ENCODE measurements around the gene DHRS9.

Gene DHRS9

DNA sequence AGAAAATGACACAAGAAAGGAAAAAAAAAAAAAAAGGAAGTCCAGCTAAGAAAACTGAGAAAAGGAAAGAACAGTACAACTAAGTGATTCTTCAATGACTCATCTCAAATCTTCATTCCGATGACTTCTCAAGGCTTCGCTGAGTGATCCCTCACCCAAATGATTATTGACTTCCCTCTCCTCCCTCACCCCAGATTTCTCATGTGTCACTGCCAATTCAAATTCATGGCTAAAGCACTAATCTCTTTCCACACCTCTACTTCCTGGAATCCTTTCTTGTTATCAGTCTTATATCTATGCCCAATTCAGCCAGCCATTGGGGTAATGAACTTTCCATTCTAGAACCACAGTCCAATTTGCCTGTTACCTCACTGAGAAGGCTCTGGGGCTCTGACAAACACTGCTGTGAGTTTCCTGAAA lies 31.0 kb upstream of the DHRS9 start:
- ATAC-seq: no peak
- TF ChIP-seq ESRRG (CRISPR knock-in tag; IDR thresholded peaks at IDR 0.05) (no peak), TOX (CRISPR knock-in tag; IDR thresholded peaks at IDR 0.05; ENCODE audit: borderline replicate concordance) (no peak), TCF4 (CRISPR knock-in tag; IDR thresholded peaks at IDR 0.05; ENCODE audit: borderline replicate concordance) (no peak), ZNF565 (CRISPR knock-in tag; conservative IDR thresholded peaks at IDR 0.05; ENCODE audit: low read depth) (no peak), CSDC2 (CRISPR knock-in tag; IDR thresholded peaks at IDR 0.05) (no peak), ZFP30 (CRISPR knock-in tag; IDR thresholded peaks at IDR 0.05) (no peak), OSR1 (CRISPR knock-in tag; IDR thresholded peaks at IDR 0.05) (no peak), RARB (CRISPR knock-in tag; IDR thresholded peaks at IDR 0.05) (no peak), PPARA (CRISPR knock-in tag; IDR thresholded peaks at IDR 0.05; ENCODE audit: borderline replicate concordance) (no peak), ZC3H10 (CRISPR knock-in tag; IDR thresholded peaks at IDR 0.05) (no peak), ISL1 (CRISPR knock-in tag; IDR thresholded peaks at IDR 0.05) (no peak), ARNTL (CRISPR knock-in tag; IDR thresholded peaks at IDR 0.05; ENCODE audit: borderline replicate concordance, low read depth) (no peak)
- TF ChIP-seq, protein P1, sequence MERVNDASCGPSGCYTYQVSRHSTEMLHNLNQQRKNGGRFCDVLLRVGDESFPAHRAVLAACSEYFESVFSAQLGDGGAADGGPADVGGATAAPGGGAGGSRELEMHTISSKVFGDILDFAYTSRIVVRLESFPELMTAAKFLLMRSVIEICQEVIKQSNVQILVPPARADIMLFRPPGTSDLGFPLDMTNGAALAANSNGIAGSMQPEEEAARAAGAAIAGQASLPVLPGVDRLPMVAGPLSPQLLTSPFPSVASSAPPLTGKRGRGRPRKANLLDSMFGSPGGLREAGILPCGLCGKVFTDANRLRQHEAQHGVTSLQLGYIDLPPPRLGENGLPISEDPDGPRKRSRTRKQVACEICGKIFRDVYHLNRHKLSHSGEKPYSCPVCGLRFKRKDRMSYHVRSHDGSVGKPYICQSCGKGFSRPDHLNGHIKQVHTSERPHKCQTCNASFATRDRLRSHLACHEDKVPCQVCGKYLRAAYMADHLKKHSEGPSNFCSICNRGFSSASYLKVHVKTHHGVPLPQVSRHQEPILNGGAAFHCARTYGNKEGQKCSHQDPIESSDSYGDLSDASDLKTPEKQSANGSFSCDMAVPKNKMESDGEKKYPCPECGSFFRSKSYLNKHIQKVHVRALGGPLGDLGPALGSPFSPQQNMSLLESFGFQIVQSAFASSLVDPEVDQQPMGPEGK (CRISPR knock-in tag; IDR thresholded peaks at IDR 0.05; ENCODE audit: borderline replicate concordance): no peak
- TF ChIP-seq, protein P2, sequence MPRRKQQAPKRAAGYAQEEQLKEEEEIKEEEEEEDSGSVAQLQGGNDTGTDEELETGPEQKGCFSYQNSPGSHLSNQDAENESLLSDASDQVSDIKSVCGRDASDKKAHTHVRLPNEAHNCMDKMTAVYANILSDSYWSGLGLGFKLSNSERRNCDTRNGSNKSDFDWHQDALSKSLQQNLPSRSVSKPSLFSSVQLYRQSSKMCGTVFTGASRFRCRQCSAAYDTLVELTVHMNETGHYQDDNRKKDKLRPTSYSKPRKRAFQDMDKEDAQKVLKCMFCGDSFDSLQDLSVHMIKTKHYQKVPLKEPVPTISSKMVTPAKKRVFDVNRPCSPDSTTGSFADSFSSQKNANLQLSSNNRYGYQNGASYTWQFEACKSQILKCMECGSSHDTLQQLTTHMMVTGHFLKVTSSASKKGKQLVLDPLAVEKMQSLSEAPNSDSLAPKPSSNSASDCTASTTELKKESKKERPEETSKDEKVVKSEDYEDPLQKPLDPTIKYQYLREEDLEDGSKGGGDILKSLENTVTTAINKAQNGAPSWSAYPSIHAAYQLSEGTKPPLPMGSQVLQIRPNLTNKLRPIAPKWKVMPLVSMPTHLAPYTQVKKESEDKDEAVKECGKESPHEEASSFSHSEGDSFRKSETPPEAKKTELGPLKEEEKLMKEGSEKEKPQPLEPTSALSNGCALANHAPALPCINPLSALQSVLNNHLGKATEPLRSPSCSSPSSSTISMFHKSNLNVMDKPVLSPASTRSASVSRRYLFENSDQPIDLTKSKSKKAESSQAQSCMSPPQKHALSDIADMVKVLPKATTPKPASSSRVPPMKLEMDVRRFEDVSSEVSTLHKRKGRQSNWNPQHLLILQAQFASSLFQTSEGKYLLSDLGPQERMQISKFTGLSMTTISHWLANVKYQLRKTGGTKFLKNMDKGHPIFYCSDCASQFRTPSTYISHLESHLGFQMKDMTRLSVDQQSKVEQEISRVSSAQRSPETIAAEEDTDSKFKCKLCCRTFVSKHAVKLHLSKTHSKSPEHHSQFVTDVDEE (CRISPR knock-in tag; IDR thresholded peaks at IDR 0.05): no peak
- TF ChIP-seq, protein P3, sequence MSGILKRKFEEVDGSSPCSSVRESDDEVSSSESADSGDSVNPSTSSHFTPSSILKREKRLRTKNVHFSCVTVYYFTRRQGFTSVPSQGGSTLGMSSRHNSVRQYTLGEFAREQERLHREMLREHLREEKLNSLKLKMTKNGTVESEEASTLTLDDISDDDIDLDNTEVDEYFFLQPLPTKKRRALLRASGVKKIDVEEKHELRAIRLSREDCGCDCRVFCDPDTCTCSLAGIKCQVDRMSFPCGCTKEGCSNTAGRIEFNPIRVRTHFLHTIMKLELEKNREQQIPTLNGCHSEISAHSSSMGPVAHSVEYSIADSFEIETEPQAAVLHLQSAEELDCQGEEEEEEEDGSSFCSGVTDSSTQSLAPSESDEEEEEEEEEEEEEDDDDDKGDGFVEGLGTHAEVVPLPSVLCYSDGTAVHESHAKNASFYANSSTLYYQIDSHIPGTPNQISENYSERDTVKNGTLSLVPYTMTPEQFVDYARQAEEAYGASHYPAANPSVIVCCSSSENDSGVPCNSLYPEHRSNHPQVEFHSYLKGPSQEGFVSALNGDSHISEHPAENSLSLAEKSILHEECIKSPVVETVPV (CRISPR knock-in tag; IDR thresholded peaks at IDR 0.05): no peak

DNA sequence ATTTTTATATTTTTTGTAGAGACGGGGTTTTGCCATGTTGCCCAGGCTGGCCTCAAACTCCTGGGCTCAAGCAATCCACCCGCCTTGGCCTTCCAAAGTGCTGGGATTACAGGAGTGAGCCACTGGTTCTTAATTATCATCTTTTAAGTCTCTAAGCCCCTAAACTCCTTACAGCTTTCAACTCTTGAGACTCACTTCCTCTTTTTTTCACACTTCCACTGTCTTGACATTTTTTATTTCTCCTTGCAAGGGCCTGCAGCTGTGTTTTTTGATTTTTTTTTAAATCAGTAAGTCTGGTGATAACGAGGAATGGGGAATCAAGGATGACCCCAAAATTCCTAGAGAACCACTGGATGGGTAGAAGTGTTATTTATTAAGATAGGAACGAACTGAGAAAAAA lies 29.7 kb upstream of the DHRS9 start:
- no peak for ATAC-seq
- no peak for TF ChIP-seq PPARA (CRISPR knock-in tag; IDR thresholded peaks at IDR 0.05; ENCODE audit: borderline replicate concordance)
- TF ChIP-seq, protein P4, sequence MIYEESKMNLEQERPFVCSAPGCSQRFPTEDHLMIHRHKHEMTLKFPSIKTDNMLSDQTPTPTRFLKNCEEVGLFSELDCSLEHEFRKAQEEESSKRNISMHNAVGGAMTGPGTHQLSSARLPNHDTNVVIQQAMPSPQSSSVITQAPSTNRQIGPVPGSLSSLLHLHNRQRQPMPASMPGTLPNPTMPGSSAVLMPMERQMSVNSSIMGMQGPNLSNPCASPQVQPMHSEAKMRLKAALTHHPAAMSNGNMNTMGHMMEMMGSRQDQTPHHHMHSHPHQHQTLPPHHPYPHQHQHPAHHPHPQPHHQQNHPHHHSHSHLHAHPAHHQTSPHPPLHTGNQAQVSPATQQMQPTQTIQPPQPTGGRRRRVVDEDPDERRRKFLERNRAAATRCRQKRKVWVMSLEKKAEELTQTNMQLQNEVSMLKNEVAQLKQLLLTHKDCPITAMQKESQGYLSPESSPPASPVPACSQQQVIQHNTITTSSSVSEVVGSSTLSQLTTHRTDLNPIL (CRISPR knock-in tag; IDR thresholded peaks at IDR 0.05; ENCODE audit: low read depth): no peak
- TF ChIP-seq OSR1 (CRISPR knock-in tag; IDR thresholded peaks at IDR 0.05): no peak
- TF ChIP-seq, protein P2 (CRISPR knock-in tag; IDR thresholded peaks at IDR 0.05): no peak
- TF ChIP-seq ARNTL (CRISPR knock-in tag; IDR thresholded peaks at IDR 0.05; ENCODE audit: borderline replicate concordance, low read depth): no peak
- no peak for TF ChIP-seq SNAI2 (CRISPR knock-in tag; IDR thresholded peaks at IDR 0.05)
- TF ChIP-seq, protein P5, sequence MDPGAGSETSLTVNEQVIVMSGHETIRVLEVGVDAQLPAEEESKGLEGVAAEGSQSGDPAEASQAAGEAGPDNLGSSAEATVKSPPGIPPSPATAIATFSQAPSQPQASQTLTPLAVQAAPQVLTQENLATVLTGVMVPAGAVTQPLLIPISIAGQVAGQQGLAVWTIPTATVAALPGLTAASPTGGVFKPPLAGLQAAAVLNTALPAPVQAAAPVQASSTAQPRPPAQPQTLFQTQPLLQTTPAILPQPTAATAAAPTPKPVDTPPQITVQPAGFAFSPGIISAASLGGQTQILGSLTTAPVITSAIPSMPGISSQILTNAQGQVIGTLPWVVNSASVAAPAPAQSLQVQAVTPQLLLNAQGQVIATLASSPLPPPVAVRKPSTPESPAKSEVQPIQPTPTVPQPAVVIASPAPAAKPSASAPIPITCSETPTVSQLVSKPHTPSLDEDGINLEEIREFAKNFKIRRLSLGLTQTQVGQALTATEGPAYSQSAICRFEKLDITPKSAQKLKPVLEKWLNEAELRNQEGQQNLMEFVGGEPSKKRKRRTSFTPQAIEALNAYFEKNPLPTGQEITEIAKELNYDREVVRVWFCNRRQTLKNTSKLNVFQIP (CRISPR knock-in tag; IDR thresholded peaks at IDR 0.05; ENCODE audit: borderline replicate concordance, low read depth): no peak
- no peak for TF ChIP-seq RARB (CRISPR knock-in tag; IDR thresholded peaks at IDR 0.05)
- TF ChIP-seq, protein P3 (CRISPR knock-in tag; IDR thresholded peaks at IDR 0.05): no peak
- TF ChIP-seq GLIS3 (CRISPR knock-in tag; IDR thresholded peaks at IDR 0.05): no peak
- no peak for TF ChIP-seq ZC3H10 (CRISPR knock-in tag; IDR thresholded peaks at IDR 0.05)
- no peak for TF ChIP-seq ESRRG (CRISPR knock-in tag; IDR thresholded peaks at IDR 0.05)
- TF ChIP-seq, protein P1 (CRISPR knock-in tag; IDR thresholded peaks at IDR 0.05; ENCODE audit: borderline replicate concordance): no peak
- no peak for TF ChIP-seq TOX (CRISPR knock-in tag; IDR thresholded peaks at IDR 0.05; ENCODE audit: borderline replicate concordance)
- TF ChIP-seq ZNF8 (CRISPR knock-in tag; IDR thresholded peaks at IDR 0.05): no peak
- TF ChIP-seq ZNF565 (CRISPR knock-in tag; conservative IDR thresholded peaks at IDR 0.05; ENCODE audit: low read depth): no peak
- TF ChIP-seq BACH2 (CRISPR knock-in tag; IDR thresholded peaks at IDR 0.05; ENCODE audit: borderline replicate concordance): no peak
- no peak for TF ChIP-seq ZFP30 (CRISPR knock-in tag; IDR thresholded peaks at IDR 0.05)
- no peak for TF ChIP-seq TCF4 (CRISPR knock-in tag; IDR thresholded peaks at IDR 0.05; ENCODE audit: borderline replicate concordance)
- no peak for TF ChIP-seq CSDC2 (CRISPR knock-in tag; IDR thresholded peaks at IDR 0.05)

All from SK-N-SH treated with all-trans-retinoic acid at 6 μM for 48 hours (cell line).